ENCODE data around the gene CELSR1.
A peak's percentile ranks its signal among the peaks of the same experiment; 100 is the strongest.

Gene CELSR1

GRCh38 chr22:46575911-46576555 lies 38.6 kb upstream of the CELSR1 start:
- DNase-seq, result peak; percentile 28

GRCh38 chr22:46574993-46575910 lies 37.8 kb upstream of the CELSR1 start:
- peak; percentile 51 for DNase-seq

GRCh38 chr22:46574438-46574992 lies 37.1 kb upstream of the CELSR1 start:
- DNase-seq, result no peak

- DNase-seq, result no peak
Measured at GRCh38 chr22:46573781-46574437, 36.5 kb upstream of the CELSR1 start.

GRCh38 chr22:46572911-46573780 lies 35.7 kb upstream of the CELSR1 start:
- no peak for DNase-seq

GRCh38 chr22:46571642-46572250 lies 34.3 kb upstream of the CELSR1 start:
- no peak for DNase-seq

- DNase-seq, result no peak
Measured at GRCh38 chr22:46569848-46570695, 32.7 kb upstream of the CELSR1 start.

GRCh38 chr22:46569055-46569847 lies 31.8 kb upstream of the CELSR1 start:
- no peak for DNase-seq

- DNase-seq, result peak; percentile 23
Measured at GRCh38 chr22:46568102-46568809, 30.8 kb upstream of the CELSR1 start.

- no peak for DNase-seq
Measured at GRCh38 chr22:46567471-46567870, 30.1 kb upstream of the CELSR1 start.

- peak; percentile 39 for DNase-seq
Measured at GRCh38 chr22:46564084-46564714, 26.8 kb upstream of the CELSR1 start.

- peak; percentile 95 for DNase-seq
Measured at GRCh38 chr22:46563381-46564083, 26.1 kb upstream of the CELSR1 start.

- peak; percentile 67 for DNase-seq
Measured at GRCh38 chr22:46561435-46561905, 24.1 kb upstream of the CELSR1 start.

- no peak for DNase-seq
Measured at GRCh38 chr22:46560696-46561295, 23.4 kb upstream of the CELSR1 start.

- DNase-seq, result no peak
Measured at GRCh38 chr22:46557736-46558480, 20.5 kb upstream of the CELSR1 start.

GRCh38 chr22:46556775-46557174 lies 19.4 kb upstream of the CELSR1 start:
- no peak for DNase-seq

- DNase-seq, result no peak
Measured at GRCh38 chr22:46553189-46553588, 15.8 kb upstream of the CELSR1 start.
